Ishikawa (cell line): ENCODE measurements around the gene ORM2.

Source experiments
- CEBPB ChIP-seq: IDR thresholded peaks from 2 replicates; pipeline ENCODE4 v1.6.1; 2012
- CREB1 ChIP-seq: IDR thresholded peaks from 2 replicates; pipeline ENCODE4 v1.6.1; 2012; ENCODE audit warnings: low read depth
- EP300 ChIP-seq: IDR thresholded peaks from 2 replicates; pipeline ENCODE4 v1.6.1; 2012; ENCODE audit warnings: borderline replicate concordance
- MAX ChIP-seq: IDR thresholded peaks from 2 replicates; pipeline ENCODE4 v1.6.1; 2012
- RAD21 ChIP-seq: IDR thresholded peaks from 2 replicates; pipeline ENCODE4 v1.6.1; 2012; ENCODE audit warnings: low read depth
- TAF1 ChIP-seq: IDR thresholded peaks from 2 replicates; pipeline ENCODE4 v1.6.1; 2012; ENCODE audit warnings: low read depth, mild to moderate bottlenecking
- USF1 ChIP-seq: IDR thresholded peaks from 2 replicates; pipeline ENCODE4 v1.6.1; 2012
- YY1 ChIP-seq: IDR thresholded peaks from 2 replicates; pipeline ENCODE4 v1.6.1; 2012; ENCODE audit warnings: low read depth

GRCh38 chr9:114314256-114314867 is 15.3 kb upstream of the ORM2 start:
- TF ChIP-seq MAX: no peak
- no peak for TF ChIP-seq TAF1
- TF ChIP-seq CEBPB: no peak
- no peak for TF ChIP-seq CREB1
- no peak for TF ChIP-seq RAD21
- TF ChIP-seq YY1: no peak
- TF ChIP-seq USF1: no peak
- no peak for TF ChIP-seq EP300
